ENCODE data around the gene IMPA2. TPM values are rescaled to one million over a fixed set of nuclear protein-coding genes. Genes with fewer than 3 reads are reported as not detected.
"Not testable (repeated sequence)": the region's sequence is repeated elsewhere in the genome, so short reads cannot be mapped to it uniquely, and the experiment has no call there.

The IMPA2 gene
- total RNA-seq, 1 donor from 2014 or later, result 10.9 TPM

DNA sequence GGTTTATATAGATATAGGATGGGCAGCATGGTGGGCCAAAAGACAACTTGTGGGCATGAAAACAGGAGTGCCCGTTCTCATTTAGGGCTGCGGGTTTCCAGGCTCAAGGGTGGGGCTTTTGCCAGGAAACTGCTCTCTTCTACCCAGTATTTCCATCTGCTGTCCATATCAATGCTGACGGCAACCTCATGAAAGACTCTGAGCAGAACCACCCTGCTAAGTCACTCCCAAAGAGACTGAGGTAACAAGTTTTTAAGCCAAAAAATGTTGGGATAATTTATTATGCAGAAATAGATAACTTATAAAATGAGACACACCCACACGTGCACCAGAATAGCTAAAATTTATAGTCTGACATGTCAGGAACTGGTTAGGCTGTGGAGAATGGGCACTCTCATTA lies 37.1 kb upstream of the IMPA2 start:
- Mint-ChIP-seq H3K27ac (ENCODE audit: unreplicated experiment) (no peak overlapping the region), H3K4me3 (ENCODE audit: unreplicated experiment) (no peak overlapping the region), H3K27me3 (ENCODE audit: low read depth) (no peaks in the 10 kb centered on the region), H3K4me1 (ENCODE audit: low read depth) (peaks cover 38% of the 10 kb centered on the region), H3K36me3 (ENCODE audit: low read depth) (no peaks in the 10 kb centered on the region), H3K9me3 (ENCODE audit: low read depth) (no peaks in the 10 kb centered on the region)
- no peak for DNase-seq (ENCODE audit: low spot score)
- no peak for TF ChIP-seq CTCF (IDR thresholded peaks at IDR 0.05)

DNA sequence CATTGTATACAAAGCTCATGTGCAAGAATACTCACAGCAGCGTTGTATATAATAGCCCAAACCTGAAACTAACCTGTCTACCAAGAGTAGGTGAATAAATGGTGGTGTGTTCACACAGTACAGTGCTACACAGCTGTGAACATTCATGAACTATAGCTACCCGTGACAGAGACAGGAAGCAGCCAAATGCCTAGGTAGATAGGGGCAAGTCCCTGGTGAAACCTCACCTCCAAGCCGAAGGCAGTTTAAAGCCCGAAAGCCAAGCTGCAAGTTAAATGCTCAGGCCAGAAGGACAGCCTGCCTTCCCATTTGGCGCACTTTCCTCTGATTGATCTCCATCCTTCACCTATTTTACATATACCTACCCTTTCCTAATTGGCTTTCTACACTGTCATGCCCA lies 36.5 kb upstream of the IMPA2 start:
- Mint-ChIP-seq H3K27ac (ENCODE audit: unreplicated experiment) (no peak overlapping the region), H3K9me3 (ENCODE audit: low read depth) (no peaks in the 10 kb centered on the region), H3K4me3 (ENCODE audit: unreplicated experiment) (no peak overlapping the region), H3K27me3 (ENCODE audit: low read depth) (no peaks in the 10 kb centered on the region), H3K4me1 (ENCODE audit: low read depth) (peaks cover 43% of the 10 kb centered on the region), H3K36me3 (ENCODE audit: low read depth) (no peaks in the 10 kb centered on the region)
- no peak for DNase-seq (ENCODE audit: low spot score)
- no peak for TF ChIP-seq CTCF (IDR thresholded peaks at IDR 0.05)

- Mint-ChIP-seq H3K27ac (ENCODE audit: unreplicated experiment) (peak overlapping the region; percentile 99), H3K4me1 (ENCODE audit: low read depth) (peaks cover 45% of the 10 kb centered on the region)
These were observed 35.3 kb upstream of the IMPA2 start for GRCh38 chr18:11945834-11946659.

GRCh38 chr18:11946756-11947155 lies 34.6 kb upstream of the IMPA2 start:
- H3K27ac Mint-ChIP-seq (ENCODE audit: unreplicated experiment), result peak overlapping the region; percentile 99
- TF ChIP-seq CTCF (IDR thresholded peaks at IDR 0.05), result no peak
- H3K9me3 Mint-ChIP-seq (ENCODE audit: low read depth), result no peaks in the 10 kb centered on the region

More at GRCh38 chr18:11945834-11946659, 35.3 kb upstream of the IMPA2 start:
- not testable (repeated sequence) for H3K9me3 Mint-ChIP-seq (ENCODE audit: low read depth); H3K27me3 Mint-ChIP-seq (ENCODE audit: low read depth); H3K36me3 Mint-ChIP-seq (ENCODE audit: low read depth)
- peak overlapping the region; percentile 17 for H3K4me3 Mint-ChIP-seq (ENCODE audit: unreplicated experiment)
- peak; percentile 19 for DNase-seq (ENCODE audit: low spot score)

DNA sequence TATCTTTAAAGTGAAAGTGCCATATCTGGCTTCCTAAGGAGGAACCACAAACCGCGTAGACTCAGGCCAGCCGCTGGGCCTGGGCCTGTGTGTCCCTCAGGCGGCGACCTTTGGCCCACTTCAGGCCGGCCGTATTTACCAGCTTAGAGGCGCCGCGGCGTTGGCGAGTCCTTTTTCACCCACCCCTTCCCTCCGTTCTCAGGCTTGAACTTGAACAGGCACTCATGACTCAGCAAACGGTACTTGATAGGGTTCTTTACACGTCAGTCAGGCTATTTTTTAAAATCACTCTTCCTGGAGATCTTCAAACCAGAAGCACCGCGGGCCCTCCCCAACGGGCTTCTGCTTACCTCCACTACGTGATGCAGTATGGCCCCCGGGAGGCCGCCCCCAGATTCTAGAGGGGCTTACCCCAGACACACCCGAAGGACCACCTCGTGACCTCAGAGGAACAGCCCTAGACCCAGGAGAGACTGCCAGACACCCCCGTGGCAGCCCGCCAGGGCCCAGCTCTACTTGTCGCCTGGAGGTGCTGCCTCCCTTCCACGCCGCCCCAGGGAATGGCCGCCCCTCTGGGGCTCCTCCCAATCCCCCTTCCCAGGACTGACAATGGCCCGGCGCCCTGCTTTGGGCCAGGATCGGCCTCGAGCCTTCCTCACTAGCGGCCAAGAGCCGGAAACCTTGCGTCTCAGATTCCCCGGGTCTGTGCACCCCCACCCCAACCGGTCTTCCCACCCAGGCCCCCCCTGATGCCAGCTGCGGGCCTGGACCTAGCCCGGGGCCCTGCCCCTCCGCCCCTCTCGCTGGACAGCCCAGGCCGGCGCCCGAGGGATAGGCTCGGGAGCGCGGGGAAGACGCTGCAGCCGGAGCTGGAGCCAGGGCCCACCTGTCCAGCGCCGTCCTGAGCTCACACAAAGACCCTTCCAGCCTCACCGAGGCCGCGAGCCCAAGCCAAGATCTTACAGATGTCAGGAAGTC lies 33.8 kb upstream of the IMPA2 start:
- Mint-ChIP-seq H3K27me3 (ENCODE audit: low read depth) (no peaks in the 10 kb centered on the region), H3K36me3 (ENCODE audit: low read depth) (no peaks in the 10 kb centered on the region), H3K9me3 (ENCODE audit: low read depth) (no peaks in the 10 kb centered on the region), H3K27ac (ENCODE audit: unreplicated experiment) (peak overlapping the region; percentile 99), H3K4me3 (ENCODE audit: unreplicated experiment) (peak overlapping the region; percentile 68), H3K4me1 (ENCODE audit: low read depth) (peaks cover 50% of the 10 kb centered on the region)
- no peak for TF ChIP-seq CTCF (IDR thresholded peaks at IDR 0.05)
- DNase-seq (ENCODE audit: low spot score), result peak; percentile 93

More at GRCh38 chr18:11946756-11947155, 34.6 kb upstream of the IMPA2 start:
- peak overlapping the region; percentile 17 for H3K4me3 Mint-ChIP-seq (ENCODE audit: unreplicated experiment)
- H3K36me3 Mint-ChIP-seq (ENCODE audit: low read depth), result no peaks in the 10 kb centered on the region
- peaks cover 46% of the 10 kb centered on the region for H3K4me1 Mint-ChIP-seq (ENCODE audit: low read depth)
- no peak for DNase-seq (ENCODE audit: low spot score)
- no peaks in the 10 kb centered on the region for H3K27me3 Mint-ChIP-seq (ENCODE audit: low read depth)

Data from chondrocyte (in vitro differentiated cells).